AG09319 (cell line): Measurements from ENCODE around the gene CSAG1.
"Not testable (repeated sequence)": the region's sequence is repeated elsewhere in the genome, so short reads cannot be mapped to it uniquely, and the experiment has no call there.

ENCODE experiments used
- DNase-seq: peaks from one replicate; pipeline ENCODE4 v3.0.0-alpha.2; 2010; ENCODE audit warnings: low read depth; ENCODE audit errors: extremely low read depth
- TF ChIP-seq, protein P1 (sequence below): IDR thresholded peaks from 2 replicates; pipeline ENCODE4 v1.5.1; 2011; ENCODE audit warnings: low read depth, mild to moderate bottlenecking, inconsistent platforms, low read length, moderate library complexity

CSAG1 gene, protein sequence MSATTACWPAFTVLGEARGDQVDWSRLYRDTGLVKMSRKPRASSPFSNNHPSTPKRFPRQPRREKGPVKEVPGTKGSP

DNA sequence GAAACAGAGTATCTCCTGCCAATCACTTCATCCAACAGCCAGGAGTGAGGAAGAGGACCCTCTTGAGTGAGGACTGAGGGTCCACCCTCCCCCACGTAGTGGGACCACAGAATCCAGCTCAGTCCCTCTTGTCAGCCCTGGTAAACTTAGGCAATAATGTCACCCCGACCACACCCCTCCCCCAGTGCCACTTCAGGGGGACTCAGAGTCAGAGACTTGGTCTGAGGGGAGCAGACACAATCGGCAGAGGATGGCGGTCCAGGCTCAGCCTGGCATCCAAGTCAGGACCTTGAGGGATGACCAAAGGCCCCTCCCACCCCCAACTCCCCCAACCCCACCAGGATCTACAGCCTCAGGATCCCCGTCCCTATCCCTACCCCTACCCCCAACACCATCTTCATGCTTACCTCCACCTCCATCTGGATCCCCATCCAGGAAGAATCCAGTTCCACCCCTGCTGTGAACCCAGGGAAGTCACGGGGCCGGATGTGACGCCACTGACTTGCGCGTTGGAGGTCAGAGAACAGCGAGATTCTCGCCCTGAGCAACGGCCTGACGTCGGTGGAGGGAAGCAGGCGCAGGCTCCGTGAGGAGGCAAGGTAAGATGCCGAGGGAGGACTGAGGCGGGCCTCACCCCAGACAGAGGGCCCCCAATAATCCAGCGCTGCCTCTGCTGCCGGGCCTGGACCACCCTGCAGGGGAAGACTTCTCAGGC is at the start of gene CSAG1, which contains the start of gene MAGEA12:
CSAG1 (minus strand) TSS at position 461 of the 715 bp plus-strand sequence. CDS start 1,261 bp downstream, outside the sequence.
MAGEA12 (plus strand) TSS at position 497 of the 715 bp plus-strand sequence. CDS start 2,405 bp downstream, outside the sequence.
- TF ChIP-seq, protein P1, sequence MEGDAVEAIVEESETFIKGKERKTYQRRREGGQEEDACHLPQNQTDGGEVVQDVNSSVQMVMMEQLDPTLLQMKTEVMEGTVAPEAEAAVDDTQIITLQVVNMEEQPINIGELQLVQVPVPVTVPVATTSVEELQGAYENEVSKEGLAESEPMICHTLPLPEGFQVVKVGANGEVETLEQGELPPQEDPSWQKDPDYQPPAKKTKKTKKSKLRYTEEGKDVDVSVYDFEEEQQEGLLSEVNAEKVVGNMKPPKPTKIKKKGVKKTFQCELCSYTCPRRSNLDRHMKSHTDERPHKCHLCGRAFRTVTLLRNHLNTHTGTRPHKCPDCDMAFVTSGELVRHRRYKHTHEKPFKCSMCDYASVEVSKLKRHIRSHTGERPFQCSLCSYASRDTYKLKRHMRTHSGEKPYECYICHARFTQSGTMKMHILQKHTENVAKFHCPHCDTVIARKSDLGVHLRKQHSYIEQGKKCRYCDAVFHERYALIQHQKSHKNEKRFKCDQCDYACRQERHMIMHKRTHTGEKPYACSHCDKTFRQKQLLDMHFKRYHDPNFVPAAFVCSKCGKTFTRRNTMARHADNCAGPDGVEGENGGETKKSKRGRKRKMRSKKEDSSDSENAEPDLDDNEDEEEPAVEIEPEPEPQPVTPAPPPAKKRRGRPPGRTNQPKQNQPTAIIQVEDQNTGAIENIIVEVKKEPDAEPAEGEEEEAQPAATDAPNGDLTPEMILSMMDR, result no peak
- DNase-seq, result no peak

DNA sequence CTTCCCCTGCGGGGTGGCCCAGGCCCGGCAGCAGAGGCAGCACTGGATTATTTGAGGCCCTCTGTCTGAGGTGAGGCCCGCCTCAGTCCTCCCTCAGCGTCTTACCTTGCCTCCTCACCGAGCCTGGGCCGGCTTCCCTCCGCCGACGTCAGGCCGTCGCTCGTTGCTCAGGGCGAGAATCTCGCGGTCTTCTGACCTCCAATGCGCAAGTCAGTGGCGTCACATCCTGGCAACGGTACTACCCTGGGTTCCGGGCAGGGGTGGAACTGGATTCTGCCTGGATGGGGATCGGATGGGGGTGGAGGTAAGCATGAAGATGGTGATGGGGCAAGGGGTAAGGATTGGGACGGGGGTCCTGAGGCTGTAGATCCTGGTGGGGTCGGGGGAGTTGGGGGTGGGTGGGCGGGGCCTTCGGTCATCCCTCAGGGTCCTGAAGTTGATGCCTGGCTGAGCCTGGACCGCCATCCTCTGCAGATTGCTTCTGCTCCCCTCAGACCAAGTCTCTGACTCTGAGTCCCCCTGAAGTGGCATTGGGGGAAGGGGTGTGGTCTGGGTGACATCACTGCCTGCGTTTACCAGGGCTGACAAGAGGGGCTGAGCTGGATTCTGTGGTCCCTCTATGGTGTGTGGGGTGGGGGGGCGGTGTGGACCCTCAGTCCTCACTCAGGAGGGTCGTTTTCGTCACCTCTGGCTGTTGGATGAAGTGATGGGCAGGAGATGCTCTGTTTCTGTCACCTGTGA is 36.2 kb upstream of the CSAG1 start, which contains the start of gene MAGEA6:
MAGEA6 (minus strand) TSS at position 141 of the 741 bp plus-strand sequence. CDS start 2,039 bp downstream, outside the sequence.
- DNase-seq, result not testable (repeated sequence)

DNA sequence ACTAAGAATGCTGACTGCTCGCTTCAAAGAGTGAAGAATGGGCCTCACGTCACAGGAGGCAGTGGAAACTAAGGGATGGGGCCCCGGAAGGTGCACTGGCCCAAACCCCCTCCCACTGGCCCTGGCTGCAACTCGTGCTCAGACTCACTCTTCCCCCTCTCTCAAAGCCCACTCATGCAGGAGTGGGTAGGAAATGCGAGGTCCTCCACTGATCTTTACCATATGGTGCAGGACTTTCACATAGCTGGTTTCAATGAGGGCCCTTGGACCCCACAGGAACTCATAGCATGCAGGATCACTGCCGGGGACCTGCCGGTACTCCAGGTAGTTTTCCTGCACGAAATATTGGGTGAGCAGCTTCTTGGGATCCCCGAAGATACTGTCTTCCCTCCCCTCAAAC is 33.0 kb upstream of the CSAG1 start:
- DNase-seq, result not testable (repeated sequence)

DNA sequence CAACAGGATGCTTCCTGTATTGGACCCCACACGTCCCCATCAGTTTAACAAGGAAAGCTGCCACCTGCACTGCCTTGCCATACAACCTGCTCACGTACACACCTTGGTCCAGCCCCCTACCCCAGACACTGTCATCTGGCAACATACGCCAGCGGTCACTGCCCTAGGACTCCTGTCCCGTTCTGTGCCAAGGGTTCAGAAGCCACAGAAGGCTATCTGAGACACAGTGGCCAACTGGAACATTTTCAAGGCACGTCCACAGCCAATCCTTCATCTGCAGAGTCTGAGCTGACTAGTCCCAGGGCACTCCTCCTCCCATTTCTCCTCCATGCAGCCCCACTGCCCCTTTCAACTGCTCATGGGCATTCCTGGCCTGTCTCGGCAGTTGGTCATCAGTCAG is 28.1 kb upstream of the CSAG1 start:
- not testable (repeated sequence) for DNase-seq

DNA sequence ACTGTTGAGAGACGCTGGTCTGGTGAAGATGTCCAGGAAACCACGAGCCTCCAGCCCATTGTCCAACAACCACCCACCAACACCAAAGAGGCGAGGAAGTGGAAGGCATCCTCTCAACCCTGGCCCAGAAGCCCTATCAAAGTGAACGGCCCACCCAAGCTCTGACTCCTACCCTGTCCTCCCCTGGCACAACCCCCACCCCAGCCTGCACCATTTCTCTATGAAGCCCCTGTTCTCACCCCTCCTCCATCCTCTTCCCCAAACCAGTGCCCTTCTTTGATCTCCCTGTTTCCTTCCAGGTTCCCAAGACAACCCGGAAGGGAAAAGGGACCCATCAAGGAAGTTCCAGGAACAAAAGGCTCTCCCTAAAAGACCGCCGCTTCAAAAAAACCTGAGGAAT is 26.0 kb upstream of the CSAG1 start:
- not testable (repeated sequence) for DNase-seq

DNA sequence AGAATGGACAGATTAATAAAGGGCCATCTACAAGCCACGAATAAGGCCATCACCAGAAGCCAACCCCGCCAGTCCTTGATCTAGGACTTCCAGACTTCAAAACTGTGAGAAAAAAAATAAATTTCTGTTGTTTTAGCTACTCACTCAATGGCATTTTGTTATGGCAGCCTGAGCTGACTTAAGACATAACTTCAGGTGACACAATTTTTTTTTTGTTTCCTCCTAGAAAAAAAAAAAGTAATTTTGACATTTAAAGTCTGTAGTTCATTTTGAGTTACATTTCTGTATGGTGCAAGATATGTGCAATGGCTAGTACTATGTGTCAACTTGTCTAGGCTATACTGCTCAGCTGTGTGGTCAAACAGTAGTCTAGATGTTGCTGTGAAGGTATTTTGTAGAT is 25.4 kb upstream of the CSAG1 start, which contains the start of gene CSAG3:
CSAG3 (plus strand) TSS at position 301 of the 400 bp plus-strand sequence.
- not testable (repeated sequence) for DNase-seq

DNA sequence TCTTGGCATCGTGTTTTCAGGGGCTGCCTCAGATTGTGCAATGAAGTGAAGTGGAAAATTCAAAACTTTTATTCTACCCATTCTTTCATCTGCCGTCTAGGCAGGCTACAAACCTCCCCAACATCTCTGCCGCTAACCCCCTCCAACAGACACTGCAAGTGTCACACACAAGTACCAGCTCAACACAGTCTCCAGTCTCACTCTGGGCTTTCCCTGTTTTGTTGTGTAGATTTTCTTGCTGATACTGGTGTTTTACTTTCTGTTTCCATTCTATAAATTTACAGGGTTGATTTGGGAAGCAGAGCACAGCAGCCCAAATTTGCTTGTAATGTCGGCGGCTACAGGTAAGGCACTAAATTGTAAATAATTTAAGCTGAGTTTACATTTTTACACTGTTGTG is 21.4 kb upstream of the CSAG1 start:
- DNase-seq, result not testable (repeated sequence)

DNA sequence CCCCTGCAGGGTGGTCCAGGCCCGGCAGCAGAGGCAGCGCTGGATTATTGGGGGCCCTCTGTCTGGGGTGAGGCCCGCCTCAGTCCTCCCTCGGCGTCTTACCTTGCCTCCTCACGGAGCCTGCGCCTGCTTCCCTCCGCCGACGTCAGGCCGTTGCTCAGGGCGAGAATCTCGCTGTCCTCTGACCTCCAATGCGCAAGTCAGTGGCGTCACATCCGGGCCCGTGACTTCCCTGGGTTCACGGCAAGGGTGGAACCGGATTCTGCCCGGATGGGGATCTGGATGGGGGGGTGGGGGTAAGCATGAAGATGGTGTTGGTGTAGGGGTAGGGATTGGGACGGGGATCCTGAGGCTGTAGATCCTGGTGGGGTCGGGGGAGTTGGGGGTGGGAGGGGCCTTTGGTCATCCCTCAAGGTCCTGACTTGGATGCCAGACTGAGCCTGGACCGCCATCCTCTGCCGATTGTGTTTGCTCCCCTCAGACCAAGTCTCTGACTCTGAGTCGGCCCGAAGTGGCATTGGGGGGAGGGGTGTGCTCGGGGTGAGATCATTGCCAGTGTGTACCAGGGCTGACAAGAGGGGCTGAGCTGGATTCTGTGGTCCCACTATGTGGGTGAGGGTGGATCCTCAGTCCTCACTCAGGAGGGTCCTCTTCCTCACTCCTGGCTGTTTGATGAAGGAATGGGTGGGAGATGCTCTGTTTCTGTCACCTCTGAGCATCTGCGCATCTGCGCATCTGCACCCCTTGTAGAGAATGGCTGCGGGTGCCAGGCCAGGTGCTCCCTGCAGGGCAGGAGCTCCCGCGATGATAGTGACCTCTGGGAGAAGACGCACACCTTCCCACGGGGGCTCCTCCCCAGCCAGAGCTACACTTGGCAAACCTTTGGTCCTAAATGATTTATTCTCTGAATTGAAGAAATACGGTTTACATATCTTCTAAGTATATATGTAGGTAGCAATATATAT is 20.4 kb upstream of the CSAG1 start, which contains the start of gene MAGEA2:
MAGEA2 (minus strand) TSS at position 157 of the 965 bp plus-strand sequence. CDS start 2,479 bp downstream, outside the sequence.
- DNase-seq, result not testable (repeated sequence)

DNA sequence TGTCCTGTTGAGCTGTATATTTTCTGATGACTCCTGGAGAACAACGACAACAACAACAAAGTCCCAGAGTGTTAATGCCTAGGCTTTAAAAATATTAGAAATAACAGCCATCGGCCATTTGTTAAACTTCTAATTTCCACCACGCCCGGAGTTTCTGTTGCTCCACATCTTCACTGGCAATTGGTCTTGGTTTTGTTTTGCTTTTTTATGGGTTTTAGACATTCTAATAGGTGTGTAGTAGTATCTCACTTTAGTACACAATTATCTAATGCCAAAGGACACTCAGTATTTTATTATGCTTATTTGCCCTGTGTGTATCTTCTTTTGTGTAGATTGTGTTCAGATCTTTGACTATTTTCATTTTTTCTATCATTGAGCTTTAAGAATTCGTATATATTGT is 5.0 kb upstream of the CSAG1 start:
- TF ChIP-seq, protein P1, result no peak
- no peak for DNase-seq

DNA sequence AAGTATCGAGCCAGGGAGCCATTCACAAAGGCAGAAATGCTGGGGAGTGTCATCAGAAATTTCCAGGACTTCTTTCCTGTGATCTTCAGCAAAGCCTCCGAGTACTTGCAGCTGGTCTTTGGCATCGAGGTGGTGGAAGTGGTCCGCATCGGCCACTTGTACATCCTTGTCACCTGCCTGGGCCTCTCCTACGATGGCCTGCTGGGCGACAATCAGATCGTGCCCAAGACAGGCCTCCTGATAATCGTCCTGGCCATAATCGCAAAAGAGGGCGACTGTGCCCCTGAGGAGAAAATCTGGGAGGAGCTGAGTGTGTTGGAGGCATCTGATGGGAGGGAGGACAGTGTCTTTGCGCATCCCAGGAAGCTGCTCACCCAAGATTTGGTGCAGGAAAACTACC is 3.0 kb upstream of the CSAG1 start:
- not testable (repeated sequence) for DNase-seq

DNA sequence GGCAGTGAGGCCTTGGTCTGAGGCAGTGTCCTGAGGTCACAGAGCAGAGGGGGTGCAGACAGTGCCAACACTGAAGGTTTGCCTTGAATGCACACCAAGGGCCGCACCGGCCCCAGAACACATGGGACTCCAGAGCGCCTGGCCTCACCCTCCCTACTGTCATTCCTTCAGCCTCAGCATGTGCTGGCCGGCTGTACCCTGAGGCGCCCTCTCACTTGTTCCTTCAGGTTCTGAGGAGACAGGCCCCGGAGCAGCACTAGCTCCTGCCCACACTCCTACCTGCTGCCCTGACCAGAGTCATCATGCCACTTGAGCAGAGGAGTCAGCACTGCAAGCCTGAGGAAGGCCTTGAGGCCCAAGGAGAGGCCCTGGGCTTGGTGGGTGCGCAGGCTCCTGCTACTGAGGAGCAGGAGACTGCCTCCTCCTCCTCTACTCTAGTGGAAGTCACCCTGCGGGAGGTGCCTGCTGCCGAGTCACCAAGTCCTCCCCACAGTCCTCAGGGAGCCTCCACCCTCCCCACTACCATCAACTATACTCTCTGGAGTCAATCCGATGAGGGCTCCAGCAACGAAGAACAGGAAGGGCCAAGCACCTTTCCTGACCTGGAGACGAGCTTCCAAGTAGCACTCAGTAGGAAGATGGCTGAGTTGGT is 2.5 kb upstream of the CSAG1 start:
- TF ChIP-seq, protein P1, result no peak
- DNase-seq, result no peak
